H1 (cell line): ENCODE data around the gene SPATA16. TPM values are rescaled to one million over a fixed set of nuclear protein-coding genes. Genes with fewer than 3 reads are reported as not detected.

Experiments used
- CTCF ChIA-PET: fragments of 300-600 bp; sonication (Branson Sonifier 250); formaldehyde crosslinking; loops from one replicate; lab custom pipeline; 2021; ENCODE audit not compliant: partially characterized antibody; lab: Charles Lee
- POLR2A ChIA-PET: fragments of 300-600 bp; sonication (Branson Sonifier 250); formaldehyde crosslinking; loops from one replicate; lab custom pipeline; 2021; ENCODE audit warnings: inconsistent platforms; ENCODE audit not compliant: partially characterized antibody; lab: Charles Lee
- DNase-seq, 2 experiments: peaks; one replicate each; pipeline versions ENCODE4 v3.0.0 to v3.0.0-alpha.2; 2010 to 2022; ENCODE audit warnings: low spot score in 2 of 2, low read depth in 1 of 2, mixed read lengths in 1 of 2
- FAIRE-seq: peaks from 2 replicates; lab custom pipeline; 2011; peaks lifted over from hg19 to GRCh38; lab: Jason Lieb, UNC
- H2AFZ ChIP-seq: 2 replicates; pipeline ENCODE4 v1.8.1; 2012; ENCODE audit warnings: low read length, inconsistent platforms
- H2AK5ac ChIP-seq: 2 replicates; pipeline ENCODE4 v1.6.1; 2013; ENCODE audit warnings: low read depth, low read length
- H2BK120ac ChIP-seq: replicated peaks from 2 replicates; pipeline ENCODE3; 2013; ENCODE audit warnings: low read depth, low read length, inconsistent platforms
- H2BK12ac ChIP-seq: 2 replicates; pipeline ENCODE4 v1.6.1; 2013; ENCODE audit warnings: low read depth, low read length
- H2BK15ac ChIP-seq: 2 replicates; pipeline ENCODE4 v1.6.1; 2013; ENCODE audit warnings: low read length
- H2BK20ac ChIP-seq: 2 replicates; pipeline ENCODE4 v1.6.1; 2013; ENCODE audit warnings: low read length
- H2BK5ac ChIP-seq: 2 replicates; pipeline ENCODE4 v1.6.1; 2013; ENCODE audit warnings: low read depth, low read length
- H3K14ac ChIP-seq: 2 replicates; pipeline ENCODE4 v1.6.1; 2013; ENCODE audit warnings: inconsistent platforms; ENCODE audit not compliant: insufficient read length
- H3K18ac ChIP-seq: 2 replicates; pipeline ENCODE4 v1.6.1; 2013; ENCODE audit warnings: low read length; ENCODE audit errors: extremely low read depth
- H3K23ac ChIP-seq: 2 replicates; pipeline ENCODE4 v1.6.1; 2013; ENCODE audit warnings: inconsistent platforms; ENCODE audit not compliant: insufficient read length
- H3K23me2 ChIP-seq: 2 replicates; pipeline ENCODE4 v1.6.1; 2013; ENCODE audit warnings: low read depth, low read length
- H3K27ac ChIP-seq: 2 replicates; pipeline ENCODE4 v1.6.1; 2011; ENCODE audit warnings: low read depth, low read length, inconsistent platforms
- H3K27me3 ChIP-seq, 4 experiments: replicated peaks in 1 of 4; 1 replicate in 1 of 4; 2 replicates in 3 of 4; pipeline versions ENCODE4 v1.6.1 to v1.8.1; 2011 to 2013; ENCODE audit warnings: low read length in 3 of 4, mild to moderate bottlenecking in 3 of 4, inconsistent platforms in 2 of 4, mixed read lengths in 2 of 4, moderate library complexity in 1 of 4; ENCODE audit not compliant: control insufficient read depth in 3 of 4, insufficient read depth in 3 of 4; ENCODE audit errors: extremely low read depth in 1 of 4
- H3K36me3 ChIP-seq, 4 experiments: 2 replicates each; pipeline versions ENCODE4 v1.6.1 to v1.8.1; 2011 to 2013; ENCODE audit warnings: mild to moderate bottlenecking in 4 of 4, low read length in 3 of 4, moderate library complexity in 2 of 4, control low read depth in 1 of 4, inconsistent platforms in 1 of 4; ENCODE audit not compliant: insufficient read depth in 4 of 4, control insufficient read depth in 2 of 4
- H3K4ac ChIP-seq: replicated peaks from 2 replicates; pipeline ENCODE3; 2013; ENCODE audit warnings: low read length, low read depth, mixed read lengths, inconsistent platforms; ENCODE audit not compliant: insufficient read length
- H3K4me1 ChIP-seq, 4 experiments: replicated peaks in 1 of 4; 1 replicate in 1 of 4; 2 replicates in 3 of 4; pipeline versions ENCODE4 v1.6.1 to v1.8.1; 2011 to 2013; ENCODE audit warnings: low read length in 3 of 4, inconsistent platforms in 2 of 4, mixed read lengths in 1 of 4; ENCODE audit not compliant: insufficient read depth in 4 of 4, control insufficient read depth in 3 of 4
- H3K4me2 ChIP-seq, 2 experiments: 2 replicates each; pipeline versions ENCODE4 v1.6.1 to v1.8.1; 2011 to 2013; ENCODE audit warnings: low read depth in 2 of 2, low read length in 2 of 2, control low read depth in 1 of 2, inconsistent platforms in 1 of 2, mild to moderate bottlenecking in 1 of 2; ENCODE audit not compliant: insufficient read depth in 1 of 2
- H3K4me3 ChIP-seq, 4 experiments: fragments of 200-600, 300-600 bp in 1 of 4; sonication (generic), shearing (Covaris generic), sonication (Bioruptor Twin) in 1 of 4; 2 replicates each; pipeline versions ENCODE4 v1.5.1 to v1.8.1; 2011 to 2016; ENCODE audit warnings: low read length in 4 of 4, low read depth in 3 of 4, control low read depth in 2 of 4, inconsistent platforms in 2 of 4, mild to moderate bottlenecking in 2 of 4, mixed read lengths in 1 of 4, moderate library complexity in 1 of 4; ENCODE audit not compliant: insufficient read depth in 2 of 4; ENCODE audit errors: extremely low read depth in 1 of 4
- H3K56ac ChIP-seq: replicated peaks from 2 replicates; pipeline ENCODE3; 2013; ENCODE audit warnings: low read depth, mild to moderate bottlenecking, mixed read lengths, low read length, inconsistent platforms; ENCODE audit not compliant: insufficient read length
- H3K79me1 ChIP-seq: 2 replicates; pipeline ENCODE4 v1.6.1; 2013; ENCODE audit warnings: low read depth, low read length, control low read depth
- H3K79me2 ChIP-seq, 2 experiments: 2 replicates each; pipeline versions ENCODE4 v1.6.1 to v1.8.1; 2012 to 2013; ENCODE audit warnings: low read length in 2 of 2, mild to moderate bottlenecking in 2 of 2, inconsistent platforms in 1 of 2; ENCODE audit not compliant: insufficient read depth in 2 of 2, control insufficient read depth in 1 of 2
- H3K9ac ChIP-seq, 4 experiments: replicated peaks in 1 of 4; 1 replicate in 1 of 4; 2 replicates in 3 of 4; pipeline versions ENCODE4 v1.6.1 to v1.8.1; 2011 to 2013; ENCODE audit warnings: low read depth in 3 of 4, low read length in 3 of 4, control low read depth in 2 of 4, mild to moderate bottlenecking in 2 of 4, moderate library complexity in 2 of 4, inconsistent platforms in 1 of 4; ENCODE audit errors: extremely low read depth in 1 of 4
- H3K9me3 ChIP-seq, 2 experiments: 2 replicates each; pipeline versions ENCODE4 v1.6.1 to v1.8.1; 2012 to 2013; ENCODE audit warnings: mild to moderate bottlenecking in 2 of 2, moderate library complexity in 2 of 2, control low read depth in 1 of 2, inconsistent platforms in 1 of 2, low read depth in 1 of 2, low read length in 1 of 2, mixed read lengths in 1 of 2; ENCODE audit not compliant: insufficient read depth in 2 of 2
- H4K20me1 ChIP-seq, 2 experiments: replicated peaks in 1 of 2; 2 replicates each; pipeline versions ENCODE3 to v1.8.1; 2011 to 2013; ENCODE audit warnings: inconsistent platforms in 2 of 2, low read length in 2 of 2, mild to moderate bottlenecking in 1 of 2; ENCODE audit not compliant: insufficient read depth in 2 of 2, control insufficient read depth in 1 of 2
- H4K5ac ChIP-seq: 2 replicates; pipeline ENCODE4 v1.6.1; 2013; ENCODE audit warnings: low read length, low read depth, mixed read lengths, inconsistent platforms; ENCODE audit not compliant: insufficient read length
- H4K8ac ChIP-seq: 2 replicates; pipeline ENCODE4 v1.8.0; 2013; ENCODE audit warnings: mild to moderate bottlenecking, moderate library complexity, low read length, inconsistent platforms; ENCODE audit not compliant: insufficient read depth; ENCODE audit errors: extremely low read depth
- H4K91ac ChIP-seq: replicated peaks from 2 replicates; pipeline ENCODE3; 2013; ENCODE audit warnings: low read length, mixed read lengths, inconsistent platforms; ENCODE audit not compliant: insufficient read length
- BACH1 ChIP-seq: IDR thresholded peaks from 2 replicates; pipeline ENCODE4 v1.6.1; 2012; ENCODE audit warnings: low read length, improper control_type of control experiment
- CEBPB ChIP-seq: IDR thresholded peaks from 2 replicates; pipeline ENCODE4 v1.6.1; 2012; ENCODE audit warnings: low read depth, low read length
- CTBP2 ChIP-seq: IDR thresholded peaks from 2 replicates; pipeline ENCODE4 v1.7.0; 2011; ENCODE audit warnings: borderline replicate concordance, mild to moderate bottlenecking, moderate library complexity, mixed read lengths, low read length; ENCODE audit not compliant: insufficient read depth, insufficient read length
- EP300 ChIP-seq, 2 experiments: IDR thresholded peaks; 1 replicate in 1 of 2; 2 replicates in 1 of 2; pipeline ENCODE4 v1.6.1; 2011 to 2012; ENCODE audit warnings: low read depth in 2 of 2, low read length in 2 of 2, mild to moderate bottlenecking in 2 of 2, borderline replicate concordance in 1 of 2, inconsistent platforms in 1 of 2, moderate library complexity in 1 of 2
- HDAC6 ChIP-seq: IDR thresholded peaks from one replicate; pipeline ENCODE4 v1.7.1; 2012; ENCODE audit warnings: low read depth, mild to moderate bottlenecking, inconsistent platforms, low read length, moderate library complexity
- MAFK ChIP-seq: IDR thresholded peaks from 2 replicates; pipeline ENCODE4 v1.6.1; 2012; ENCODE audit warnings: low read depth, mild to moderate bottlenecking, improper control_type of control experiment, low read length
- POU5F1 ChIP-seq: IDR thresholded peaks from 2 replicates; pipeline ENCODE4 v1.6.1; 2011; ENCODE audit warnings: low read depth, mild to moderate bottlenecking, low read length, moderate library complexity
- SP1 ChIP-seq: IDR thresholded peaks from 2 replicates; pipeline ENCODE4 v1.6.1; 2011; ENCODE audit warnings: low read depth, low read length
- USF2 ChIP-seq: IDR thresholded peaks from 2 replicates; pipeline ENCODE4 v1.6.1; 2011; ENCODE audit warnings: low read length, improper control_type of control experiment
- WGBS, 2 experiments: shearing (Covaris generic) in 1 of 2; methylation state at CpG; one replicate each; pipeline versions ENCODE4 v1.1.6 to v1.1.7; 2013 to 2015; ENCODE audit warnings: low lambda C conversion rate in 2 of 2, mixed read lengths in 2 of 2, inconsistent platforms in 1 of 2, low coverage in 1 of 2, missing lambda C conversion rate in 1 of 2; ENCODE audit not compliant: insufficient replicate concordance in 2 of 2, insufficient coverage in 1 of 2, insufficient read length in 1 of 2; ENCODE audit errors: extremely low coverage in 1 of 2, missing lambda C conversion rate in 1 of 2; 5-methylcytosine and 5-hydroxymethylcytosine counted together
- polyA plus RNA-seq, 7 experiments: library from polyadenylated mRNA; depleted of rRNA in 3 of 7; stranded (reverse) in 5 of 7; unstranded in 2 of 7; fragments of >200 nt in 5 of 7; fragments of 200-250 nt in 2 of 7; gene quantifications; 1 replicate in 5 of 7; 2 replicates in 1 of 7; 4 replicates in 1 of 7; pipeline versions ENCODE4 v1.2.1 to v1.2.3, GENCODE V29; 2011 to 2013; ENCODE audit warnings: missing spikeins in 2 of 7, mixed read lengths in 2 of 7
- total RNA-seq: library from RNA; stranded (reverse); fragmentation: NEBNext Ultra II Directional; extraction: Animal tissue kit (Norgen Biotek cat#: 25700); gene quantifications from 2 replicates; pipeline ENCODE4 v1.2.1, GENCODE V29; 2021

Gene SPATA16
- total and polyA plus RNA-seq, 2 of the 8 experiments (the other 6 are each of a cell fraction or from before 2014, with no cell fraction given) = 0.05 to 2.7 TPM

- Histone ChIP-seq H3K18ac (no peak overlapping the region), H3K23ac (no peak overlapping the region), H2BK5ac (peak overlapping the region; percentile 31; the same call in 1 of the 2 replicates), H3K4me3 (no peak overlapping the region), H3K56ac (no peak overlapping the region), H3K23me2 (no peaks in the 10 kb centered on the region; the same call in 1 of the 2 replicates), H3K79me1 (no peaks in the 10 kb centered on the region), H3K4me1 (peaks cover 0 to 5% (median 2%) of the 10 kb centered on the region in 4 experiments; a peak in 3 of 7 replicates), H2BK120ac (peak overlapping the region; percentile 59), H2BK15ac (no peak overlapping the region), H4K91ac (no peak overlapping the region), H2AK5ac (no peak overlapping the region), H2BK12ac (no peak overlapping the region; the same call in 1 of the 2 replicates), H4K8ac (no peak overlapping the region), H2BK20ac (peak overlapping the region; percentile 56; the same call in 1 of the 2 replicates), H3K27ac (no peak overlapping the region), H4K20me1 (no peaks in the 10 kb centered on the region), H4K5ac (no peak overlapping the region), H3K4ac (no peak overlapping the region), H3K79me2 (no peaks in the 10 kb centered on the region), H3K36me3 (no peaks in the 10 kb centered on the region), H3K4me2 (0 out of 4 replicates have a peak overlapping the region, but pooled peaks of 1 of the 2 experiments have one; percentile 12), H3K27me3 (no peaks in the 10 kb centered on the region), H3K9me3 (no peaks in the 10 kb centered on the region), H3K14ac (no peak overlapping the region), H2AFZ (no peak overlapping the region), H3K9ac (no peak overlapping the region)
- CTCF ChIA-PET = interaction anchor here (1.2 kb wide), 1 partner anchor 8 kb away, joined by 3 read pairs; no protein-coding TSS in a partner anchor
- DNase-seq (no peak), FAIRE-seq (no peak)
- POLR2A ChIA-PET = interaction anchor here (1.0 kb wide), 1 partner anchor 10 kb away, joined by 3 read pairs; no protein-coding TSS in a partner anchor
- TF ChIP-seq CEBPB (no peak), USF2 (no peak), BACH1 (no peak), CTBP2 (no peak), EP300 (IDR thresholded peaks at IDR 0.05; ENCODE audit: borderline replicate concordance in 1 of 2, low read depth in 2 of 2, low read length in 2 of 2) (no peak), POU5F1 (no peak), SP1 (no peak), MAFK (no peak), HDAC6 (no peak)
- 84% methylated on average over 2 of the region's 2 CpGs; no CpG with 5 or more reads in 1 of the 2 experiments for WGBS, 2 experiments
Measured at GRCh38 chr3:173153631-173154030, 12.6 kb upstream of the SPATA16 start.
